Measurements from ENCODE around the gene MAP2K2.

The MAP2K2 gene

GRCh38 chr19:4081441-4082129 is 42.3 kb downstream of the MAP2K2 start:
- no peaks in the 10 kb centered on the region for H3K36me3 Mint-ChIP-seq
- H3K4me1 Mint-ChIP-seq, result peaks cover 55% of the 10 kb centered on the region
- H3K27ac Mint-ChIP-seq, result no peak overlapping the region
- H3K27me3 Mint-ChIP-seq, result no peaks in the 10 kb centered on the region
- no peak overlapping the region for H3K4me3 Mint-ChIP-seq
- H3K9me3 Mint-ChIP-seq, result no peaks in the 10 kb centered on the region

GRCh38 chr19:4080473-4080872 is 43.4 kb downstream of the MAP2K2 start:
- no peaks in the 10 kb centered on the region for H3K27me3 Mint-ChIP-seq
- no peak overlapping the region for H3K4me3 Mint-ChIP-seq
- H3K4me1 Mint-ChIP-seq, result peaks cover 46% of the 10 kb centered on the region
- no peaks in the 10 kb centered on the region for H3K9me3 Mint-ChIP-seq
- no peaks in the 10 kb centered on the region for H3K36me3 Mint-ChIP-seq
- no peak overlapping the region for H3K27ac Mint-ChIP-seq

- H3K9me3 Mint-ChIP-seq, result no peaks in the 10 kb centered on the region
- H3K27me3 Mint-ChIP-seq, result no peaks in the 10 kb centered on the region
- peak overlapping the region; percentile 88 for H3K27ac Mint-ChIP-seq
- peak overlapping the region; percentile 78 for H3K4me3 Mint-ChIP-seq
- peaks cover 33% of the 10 kb centered on the region for H3K4me1 Mint-ChIP-seq
- H3K36me3 Mint-ChIP-seq, result no peaks in the 10 kb centered on the region
These were observed 45.9 kb downstream of the MAP2K2 start for GRCh38 chr19:4077800-4078684.

- H3K4me1 Mint-ChIP-seq, result peaks cover 30% of the 10 kb centered on the region
- no peaks in the 10 kb centered on the region for H3K36me3 Mint-ChIP-seq
- no peak overlapping the region for H3K4me3 Mint-ChIP-seq
- H3K27me3 Mint-ChIP-seq, result no peaks in the 10 kb centered on the region
- peak overlapping the region; percentile 76 for H3K27ac Mint-ChIP-seq
- no peaks in the 10 kb centered on the region for H3K9me3 Mint-ChIP-seq
These were observed 46.9 kb downstream of the MAP2K2 start for GRCh38 chr19:4077007-4077374.

- Mint-ChIP-seq H3K9me3 (no peaks in the 10 kb centered on the region), H3K4me3 (peak overlapping the region; percentile 58), H3K27me3 (no peaks in the 10 kb centered on the region), H3K36me3 (no peaks in the 10 kb centered on the region), H3K4me1 (peaks cover 30% of the 10 kb centered on the region), H3K27ac (peak overlapping the region; percentile 12)
These were observed 48.5 kb downstream of the MAP2K2 start for GRCh38 chr19:4075373-4075772.

GRCh38 chr19:4071610-4072009 is 52.3 kb downstream of the MAP2K2 start:
- Mint-ChIP-seq H3K4me1 (peaks cover 27% of the 10 kb centered on the region), H3K9me3 (no peaks in the 10 kb centered on the region)

GRCh38 chr19:4069331-4069959 is 54.5 kb downstream of the MAP2K2 start:
- H3K9me3 Mint-ChIP-seq, result no peaks in the 10 kb centered on the region
- H3K4me1 Mint-ChIP-seq, result peaks cover 21% of the 10 kb centered on the region
- H3K36me3 Mint-ChIP-seq, result no peaks in the 10 kb centered on the region
- H3K4me3 Mint-ChIP-seq, result peak overlapping the region; percentile 62
- no peaks in the 10 kb centered on the region for H3K27me3 Mint-ChIP-seq
- no peak overlapping the region for H3K27ac Mint-ChIP-seq

More at GRCh38 chr19:4071610-4072009, 52.3 kb downstream of the MAP2K2 start:
- no peak overlapping the region for H3K4me3 Mint-ChIP-seq
- H3K27me3 Mint-ChIP-seq, result no peaks in the 10 kb centered on the region
- H3K36me3 Mint-ChIP-seq, result no peaks in the 10 kb centered on the region
- no peak overlapping the region for H3K27ac Mint-ChIP-seq

GRCh38 chr19:4068047-4068966 is 55.6 kb downstream of the MAP2K2 start:
- Mint-ChIP-seq H3K27ac (peak overlapping the region; percentile 80), H3K9me3 (no peaks in the 10 kb centered on the region), H3K27me3 (no peaks in the 10 kb centered on the region), H3K36me3 (peaks cover 2% of the 10 kb centered on the region), H3K4me3 (peak overlapping the region; percentile 88), H3K4me1 (peaks cover 25% of the 10 kb centered on the region)

GRCh38 chr19:4067396-4068046 is 56.4 kb downstream of the MAP2K2 start:
- Mint-ChIP-seq H3K27ac (peak overlapping the region; percentile 80), H3K4me3 (peak overlapping the region; percentile 88), H3K27me3 (no peaks in the 10 kb centered on the region), H3K36me3 (peaks cover 2% of the 10 kb centered on the region), H3K4me1 (peaks cover 28% of the 10 kb centered on the region), H3K9me3 (no peaks in the 10 kb centered on the region)

- Mint-ChIP-seq H3K4me3 (peak within 1 kb of the TSS; percentile 88), H3K36me3 (peaks cover 2% of the 10 kb centered on the region), H3K27me3 (no peaks in the 10 kb centered on the region), H3K27ac (peak within 1 kb of the TSS; percentile 55), H3K4me1 (peaks cover 31% of the 10 kb centered on the region), H3K9me3 (no peaks in the 10 kb centered on the region)
These were observed 57.1 kb downstream of the MAP2K2 start, which contains the start of gene ZBTB7A for GRCh38 chr19:4066682-4067395. Gene ZBTB7A, minus strand, starts transcription at chr19:4066899. Its CDS starts 11,667 bp downstream, at chr19:4055232.

- Mint-ChIP-seq H3K9me3 (no peaks in the 10 kb centered on the region), H3K27me3 (no peaks in the 10 kb centered on the region), H3K4me1 (peaks cover 31% of the 10 kb centered on the region), H3K27ac (no peak overlapping the region), H3K36me3 (peaks cover 2% of the 10 kb centered on the region), H3K4me3 (peak overlapping the region; percentile 39)
These were observed 57.7 kb downstream of the MAP2K2 start for GRCh38 chr19:4066176-4066606.

GRCh38 chr19:4065430-4066175 is 58.3 kb downstream of the MAP2K2 start:
- peaks cover 31% of the 10 kb centered on the region for H3K4me1 Mint-ChIP-seq
- H3K36me3 Mint-ChIP-seq, result peaks cover 2% of the 10 kb centered on the region
- no peak overlapping the region for H3K27ac Mint-ChIP-seq

GRCh38 chr19:4064496-4065260 is 59.2 kb downstream of the MAP2K2 start:
- Mint-ChIP-seq H3K36me3 (peaks cover 2% of the 10 kb centered on the region), H3K9me3 (no peaks in the 10 kb centered on the region), H3K4me3 (peak overlapping the region; percentile 85), H3K4me1 (peaks cover 31% of the 10 kb centered on the region), H3K27ac (no peak overlapping the region), H3K27me3 (no peaks in the 10 kb centered on the region)

More at GRCh38 chr19:4065430-4066175, 58.3 kb downstream of the MAP2K2 start:
- Mint-ChIP-seq H3K4me3 (peak overlapping the region; percentile 39), H3K9me3 (no peaks in the 10 kb centered on the region), H3K27me3 (no peaks in the 10 kb centered on the region)
